HFFc6 (cell line): ENCODE data around the gene PLCD4. TPM values are rescaled to one million over a fixed set of nuclear protein-coding genes. Genes with fewer than 3 reads are reported as not detected.

Experiments
- DNase-seq: peaks from one replicate; pipeline ENCODE4 v3.0.0-alpha.2; 2018
- H3K27ac Mint-ChIP-seq: 2 replicates; pipeline ENCODE4 v1.8.0; 2020; ENCODE audit warnings: mild to moderate bottlenecking, mixed read lengths
- H3K27me3 Mint-ChIP-seq: 2 replicates; pipeline ENCODE4 v1.8.0; 2021; ENCODE audit warnings: mild to moderate bottlenecking, moderate library complexity, mixed read lengths; ENCODE audit not compliant: insufficient read depth
- H3K36me3 Mint-ChIP-seq: 2 replicates; pipeline ENCODE4 v1.8.0; 2021; ENCODE audit warnings: low read depth, mixed read lengths
- H3K4me1 Mint-ChIP-seq: 2 replicates; pipeline ENCODE4 v1.8.0; 2020; ENCODE audit warnings: low read depth, mixed read lengths
- H3K4me3 Mint-ChIP-seq: 2 replicates; pipeline ENCODE4 v1.8.0; 2020; ENCODE audit warnings: mild to moderate bottlenecking, moderate library complexity, mixed read lengths
- H3K9me3 Mint-ChIP-seq: 2 replicates; pipeline ENCODE4 v1.8.0; 2020; ENCODE audit warnings: mild to moderate bottlenecking, mixed read lengths
- total RNA-seq, 6 experiments: library from RNA; stranded (reverse); fragmentation: NEBNext Ultra II Directional; extraction: Animal tissue kit (Norgen Biotek cat#: 25700); gene quantifications; 2 replicates in 1 of 6; 3 replicates in 5 of 6; pipeline ENCODE4 v1.2.3, GENCODE V29; 2021
- TF ChIP-seq, protein P1 (sequence below): fragments of 200-600 bp; sonication (generic); IDR thresholded peaks from 2 replicates; pipeline ENCODE4 v1.5.0; 2021; ENCODE audit warnings: antibody characterized with exemption, mild to moderate bottlenecking

Gene PLCD4
- total RNA-seq, 6 experiments from 2014 or later = 0.61 to 1.3 (median 0.83) TPM

DNA sequence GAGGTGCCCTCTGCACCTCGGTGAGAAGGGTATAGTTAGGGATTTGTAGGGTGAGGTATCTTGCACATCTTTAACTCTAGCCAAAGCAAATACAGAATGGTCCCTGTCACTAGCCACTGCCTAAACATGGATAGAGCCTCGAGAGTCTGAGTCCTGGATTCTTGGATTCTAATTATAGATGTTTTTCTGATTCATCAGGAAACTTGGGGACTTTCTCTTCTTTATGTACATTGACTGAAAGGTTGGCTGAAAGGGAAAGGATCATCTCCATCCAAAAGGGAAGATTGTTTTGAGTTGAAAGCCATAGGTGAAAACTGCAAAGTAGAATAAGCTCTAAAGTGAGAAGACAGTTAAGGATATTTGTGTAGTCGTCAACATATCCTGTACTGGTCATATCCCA is 72.4 kb downstream of the PLCD4 start:
- no peaks in the 10 kb centered on the region for H3K9me3 Mint-ChIP-seq
- peaks cover 21% of the 10 kb centered on the region; the same call in 1 of the 2 replicates for H3K36me3 Mint-ChIP-seq
- no peak for DNase-seq
- TF ChIP-seq, protein P1, sequence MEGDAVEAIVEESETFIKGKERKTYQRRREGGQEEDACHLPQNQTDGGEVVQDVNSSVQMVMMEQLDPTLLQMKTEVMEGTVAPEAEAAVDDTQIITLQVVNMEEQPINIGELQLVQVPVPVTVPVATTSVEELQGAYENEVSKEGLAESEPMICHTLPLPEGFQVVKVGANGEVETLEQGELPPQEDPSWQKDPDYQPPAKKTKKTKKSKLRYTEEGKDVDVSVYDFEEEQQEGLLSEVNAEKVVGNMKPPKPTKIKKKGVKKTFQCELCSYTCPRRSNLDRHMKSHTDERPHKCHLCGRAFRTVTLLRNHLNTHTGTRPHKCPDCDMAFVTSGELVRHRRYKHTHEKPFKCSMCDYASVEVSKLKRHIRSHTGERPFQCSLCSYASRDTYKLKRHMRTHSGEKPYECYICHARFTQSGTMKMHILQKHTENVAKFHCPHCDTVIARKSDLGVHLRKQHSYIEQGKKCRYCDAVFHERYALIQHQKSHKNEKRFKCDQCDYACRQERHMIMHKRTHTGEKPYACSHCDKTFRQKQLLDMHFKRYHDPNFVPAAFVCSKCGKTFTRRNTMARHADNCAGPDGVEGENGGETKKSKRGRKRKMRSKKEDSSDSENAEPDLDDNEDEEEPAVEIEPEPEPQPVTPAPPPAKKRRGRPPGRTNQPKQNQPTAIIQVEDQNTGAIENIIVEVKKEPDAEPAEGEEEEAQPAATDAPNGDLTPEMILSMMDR = no peak
- no peak overlapping the region for H3K27ac Mint-ChIP-seq
- no peaks in the 10 kb centered on the region; the same call in none of the 2 replicates for H3K27me3 Mint-ChIP-seq
- no peak overlapping the region for H3K4me3 Mint-ChIP-seq
- H3K4me1 Mint-ChIP-seq = peaks cover 20% of the 10 kb centered on the region

Other genes starting within 250 kb of the PLCD4 start
- gene SLC11A1, start 225.6 kb upstream of the PLCD4 start, total RNA-seq = under 1 TPM; 0.05 to 0.16 (median 0.11) TPM
- gene CTDSP1, start 208.0 kb upstream of the PLCD4 start, total RNA-seq = 10 to 100 TPM; 72.0 to 82.0 (median 75.5) TPM
- not detected for gene VIL1, start 188.8 kb upstream of the PLCD4 start, total RNA-seq
- 1 to 10 TPM; 6.1 to 7.4 (median 6.8) TPM for gene USP37, start 39.5 kb upstream of the PLCD4 start, total RNA-seq
- gene CNOT9, start 39.1 kb upstream of the PLCD4 start, total RNA-seq = 10 to 100 TPM; 36.9 to 57.5 (median 49.3) TPM
- 10 to 100 TPM; 21.2 to 24.9 (median 23.5) TPM for gene ZNF142, start 51.7 kb downstream of the PLCD4 start, total RNA-seq
- 10 to 100 TPM; 32.9 to 43.5 (median 35.8) TPM for gene BCS1L, start 51.8 kb downstream of the PLCD4 start, total RNA-seq
- gene RNF25, start 64.1 kb downstream of the PLCD4 start, total RNA-seq = 10 to 100 TPM; 32.7 to 47.9 (median 39.2) TPM
- gene STK36, start 64.2 kb downstream of the PLCD4 start, total RNA-seq = 10 to 100 TPM; 20.0 to 31.0 (median 23.8) TPM
- 10 to 100 TPM; 16.1 to 19.6 (median 17.0) TPM for gene TTLL4, start 102.9 kb downstream of the PLCD4 start, total RNA-seq
- under 1 TPM in 4 of 6 experiments, not detected in 2; 0.18 to 0.26 (median 0.21) TPM for gene CYP27A1, start 174.2 kb downstream of the PLCD4 start, total RNA-seq
- not detected for gene PRKAG3, start 223.9 kb downstream of the PLCD4 start, total RNA-seq